Measurements from ENCODE around the gene MGAT1. TPM values are rescaled to one million over a fixed set of nuclear protein-coding genes. Genes with fewer than 3 reads are reported as not detected.

Gene MGAT1
- polyA plus RNA-seq, 3 donors, result 231 to 523 (median 385) TPM

- H3K36me3 ChIP-seq (replicated peaks in 1 of 2; ENCODE audit: control insufficient read depth in 1 of 2, insufficient read depth in 2 of 2, low read length in 2 of 2), result peaks cover 35 to 49% of the 10 kb centered on the region in 2 donors
- H2AFZ ChIP-seq (ENCODE audit: insufficient read depth, low read depth, low read length, poor library complexity, severe bottlenecking), result no peak overlapping the region
- peak overlapping the region; percentile 74 to 98 (median 98) for H3K4me3 ChIP-seq (replicated peaks in 1 of 3; ENCODE audit: low read depth in 2 of 3, low read length in 3 of 3)
- peak overlapping the region; percentile 92 for H3K4me2 ChIP-seq (replicated peaks; ENCODE audit: extremely low read depth, low read length, poor library complexity, severe bottlenecking)
- DNase-seq, result no peak
- Mint-ChIP-seq H3K36me3 (peaks cover 45 to 49% of the 10 kb centered on the region in 2 donors), H3K9me3 (no peaks in the 10 kb centered on the region), H3K4me3 (peak overlapping the region; percentile 95 to 96), H3K27me3 (ENCODE audit: low read depth in 3 of 3) (no peaks in the 10 kb centered on the region), H3K4me1 (peaks cover 80% of the 10 kb centered on the region), H3K27ac (peak overlapping the region; percentile 58 to 97 (median 92))
- H4K20me1 ChIP-seq (ENCODE audit: insufficient read depth, low read length), result peaks cover 59% of the 10 kb centered on the region
- TF ChIP-seq CTCF (IDR thresholded peaks at IDR 0.05), result no peak
- intact Hi-C loops (cut with micrococcal nuclease), result loop anchor here (2.0 to 10.0 kb wide), 5 partner anchors 29 to 423 kb away; partner anchors contain the start of genes TRIM41 (in 2 of the 2) and ZFP62 (in 2 of the 2)
- H3K27ac ChIP-seq (ENCODE audit: low read depth in 1 of 2, low read length in 2 of 2), result peak overlapping the region; percentile 97 to 98
- H3K4me1 ChIP-seq (ENCODE audit: control insufficient read depth in 1 of 2, insufficient read depth in 2 of 2, low read length in 2 of 2), result peaks cover 77 to 84% of the 10 kb centered on the region in 2 donors
- H3K27me3 ChIP-seq (ENCODE audit: control insufficient read depth in 2 of 2, insufficient read depth in 2 of 2, low read length in 2 of 2), result no peaks in the 10 kb centered on the region
- H3K9me3 ChIP-seq (replicated peaks in 1 of 2; ENCODE audit: control insufficient read depth in 1 of 2, insufficient read depth in 1 of 2, low read length in 2 of 2), result no peaks in the 10 kb centered on the region
- H3K79me2 ChIP-seq (ENCODE audit: insufficient read depth, low read length), result peaks cover 87% of the 10 kb centered on the region
- peak overlapping the region; percentile 94 for H3K9ac ChIP-seq (ENCODE audit: insufficient read depth, low read length, poor library complexity, severe bottlenecking)
- 8% methylated on average over 9 of the region's 15 CpGs for WGBS (ENCODE audit: insufficient coverage)
Observed at GRCh38 chr5:180801596-180802324, 846 bp downstream of the MGAT1 start.

GRCh38 chr5:180799902-180800801 lies 2.5 kb downstream of the MGAT1 start:
- Histone ChIP-seq H3K27ac (ENCODE audit: low read depth in 1 of 2, low read length in 2 of 2) (peak overlapping the region in 1 of 2 donors; percentile 98), H4K20me1 (ENCODE audit: insufficient read depth, low read length) (peaks cover 75% of the 10 kb centered on the region), H3K4me3 (replicated peaks in 1 of 3; ENCODE audit: low read depth in 2 of 3, low read length in 3 of 3) (peak overlapping the region in 1 of 3 experiments; percentile 98), H3K9ac (ENCODE audit: insufficient read depth, low read length, poor library complexity, severe bottlenecking) (no peak overlapping the region), H3K4me1 (ENCODE audit: control insufficient read depth in 1 of 2, insufficient read depth in 2 of 2, low read length in 2 of 2) (peaks cover 61 to 76% of the 10 kb centered on the region in 2 donors), H3K4me2 (replicated peaks; ENCODE audit: extremely low read depth, low read length, poor library complexity, severe bottlenecking) (peak overlapping the region; percentile 92), H2AFZ (ENCODE audit: insufficient read depth, low read depth, low read length, poor library complexity, severe bottlenecking) (no peak overlapping the region), H3K36me3 (replicated peaks in 1 of 2; ENCODE audit: control insufficient read depth in 1 of 2, insufficient read depth in 2 of 2, low read length in 2 of 2) (peaks cover 45 to 65% of the 10 kb centered on the region in 2 donors), H3K79me2 (ENCODE audit: insufficient read depth, low read length) (peaks cover 98% of the 10 kb centered on the region), H3K27me3 (ENCODE audit: control insufficient read depth in 2 of 2, insufficient read depth in 2 of 2, low read length in 2 of 2) (no peaks in the 10 kb centered on the region), H3K9me3 (replicated peaks in 1 of 2; ENCODE audit: control insufficient read depth in 1 of 2, insufficient read depth in 1 of 2, low read length in 2 of 2) (no peaks in the 10 kb centered on the region)
- intact Hi-C loops (cut with micrococcal nuclease), result loop anchor here (5.0 to 10.0 kb wide), 3 partner anchors 37 to 425 kb away; partner anchors contain the start of gene TRIM41 (in 2 of the 2)
- no peaks in the 10 kb centered on the region for H3K9me3 Mint-ChIP-seq
- H3K36me3 Mint-ChIP-seq, result peaks cover 57 to 65% of the 10 kb centered on the region in 2 donors
- no CpG with 5 or more reads among the region's 6 CpGs for WGBS (ENCODE audit: insufficient coverage)
- TF ChIP-seq CTCF (IDR thresholded peaks at IDR 0.05), result peak; percentile 8
- H3K27me3 Mint-ChIP-seq (ENCODE audit: low read depth in 3 of 3), result no peaks in the 10 kb centered on the region
- peak in 1 of 3 donors; percentile 47 for DNase-seq
- peak overlapping the region; percentile 58 to 97 (median 71) for H3K27ac Mint-ChIP-seq
- H3K4me1 Mint-ChIP-seq, result peaks cover 80% of the 10 kb centered on the region
- H3K4me3 Mint-ChIP-seq, result peak overlapping the region; percentile 95 to 96
